ENCODE data around the gene TMEM170B.
"Not testable (repeated sequence)": the region's sequence is repeated elsewhere in the genome, so short reads cannot be mapped to it uniquely, and the experiment has no call there.

The TMEM170B gene

DNA sequence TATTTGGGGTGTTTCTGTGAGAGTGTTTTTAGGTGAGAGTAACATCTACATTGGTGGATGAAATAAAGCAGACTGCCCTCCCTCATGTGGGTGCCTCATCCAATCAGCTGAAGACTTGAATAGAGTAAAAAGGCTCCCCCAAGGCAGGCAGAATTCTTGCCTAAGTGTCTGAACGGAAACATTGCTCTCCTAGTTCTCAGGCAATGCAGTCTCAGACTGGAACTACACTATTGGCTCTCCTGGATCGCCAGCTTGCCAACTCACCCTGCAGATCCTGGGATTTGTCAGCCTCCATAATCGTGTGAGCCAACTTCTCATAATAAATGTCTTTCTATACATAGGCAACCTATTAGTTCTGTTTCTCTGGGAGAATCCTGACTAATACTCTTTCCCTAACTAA, 5.5 kb upstream of the TMEM170B start:
- DNase-seq: no peak

DNA sequence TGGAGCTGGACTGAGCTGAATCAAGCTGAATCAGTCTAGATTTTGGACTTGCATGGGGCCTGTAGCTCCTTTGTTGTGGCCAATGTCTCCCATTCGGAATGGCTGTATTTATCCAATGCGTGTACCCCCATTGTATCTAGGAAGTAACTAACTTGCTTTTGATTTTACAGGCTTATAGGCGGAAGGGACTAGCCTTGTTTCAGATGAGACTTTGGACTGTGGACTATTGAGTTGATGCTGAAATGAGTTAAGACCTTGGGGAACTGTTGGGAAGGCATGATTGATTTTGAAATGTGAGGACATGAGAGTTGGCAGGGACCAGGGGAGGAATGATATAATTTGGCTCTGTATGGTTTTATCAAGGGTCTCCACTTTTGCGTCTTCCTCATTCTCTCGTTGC, 3.0 kb upstream of the TMEM170B start:
- no peak for DNase-seq

DNA sequence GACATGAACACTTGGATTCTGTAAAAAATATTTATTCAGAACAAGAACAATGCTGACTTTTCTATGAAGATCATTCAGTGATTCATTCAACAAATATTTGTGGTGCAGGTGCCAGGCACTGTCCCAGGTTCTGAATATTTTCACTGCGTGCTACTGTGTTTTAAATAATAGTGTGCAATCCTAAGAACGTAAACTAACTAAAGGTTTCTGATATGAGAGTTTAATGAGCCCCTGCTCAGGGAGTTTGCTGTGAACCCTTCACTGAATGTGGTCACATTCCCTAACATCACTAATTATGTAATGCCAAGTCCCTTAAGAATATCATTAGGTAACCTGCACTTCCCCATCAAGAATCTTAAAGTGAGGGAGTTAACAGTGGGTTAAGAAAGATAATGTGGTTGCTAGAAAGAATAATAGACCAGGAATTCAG, 1.7 kb upstream of the TMEM170B start:
- DNase-seq: no peak

DNA sequence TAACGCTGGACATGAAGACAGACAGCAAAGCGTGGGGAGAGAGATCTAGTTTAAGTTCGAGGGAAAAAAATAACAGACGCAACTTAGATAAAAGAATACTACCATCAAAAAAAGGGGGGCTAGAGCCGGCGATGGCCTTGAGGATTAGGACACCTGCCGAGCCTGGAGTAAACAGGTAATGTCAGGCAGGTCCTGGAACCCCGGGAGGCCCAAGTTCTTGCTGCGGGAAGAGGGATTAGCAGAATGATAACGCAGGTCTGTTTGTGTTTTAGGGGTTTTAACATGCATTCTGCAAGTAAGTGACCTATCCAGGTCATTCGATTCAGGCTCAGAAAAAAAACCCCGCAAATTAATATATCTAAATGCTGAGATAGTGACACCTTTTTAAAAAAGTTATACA, 754 bp upstream of the TMEM170B start:
- no peak for DNase-seq

DNA sequence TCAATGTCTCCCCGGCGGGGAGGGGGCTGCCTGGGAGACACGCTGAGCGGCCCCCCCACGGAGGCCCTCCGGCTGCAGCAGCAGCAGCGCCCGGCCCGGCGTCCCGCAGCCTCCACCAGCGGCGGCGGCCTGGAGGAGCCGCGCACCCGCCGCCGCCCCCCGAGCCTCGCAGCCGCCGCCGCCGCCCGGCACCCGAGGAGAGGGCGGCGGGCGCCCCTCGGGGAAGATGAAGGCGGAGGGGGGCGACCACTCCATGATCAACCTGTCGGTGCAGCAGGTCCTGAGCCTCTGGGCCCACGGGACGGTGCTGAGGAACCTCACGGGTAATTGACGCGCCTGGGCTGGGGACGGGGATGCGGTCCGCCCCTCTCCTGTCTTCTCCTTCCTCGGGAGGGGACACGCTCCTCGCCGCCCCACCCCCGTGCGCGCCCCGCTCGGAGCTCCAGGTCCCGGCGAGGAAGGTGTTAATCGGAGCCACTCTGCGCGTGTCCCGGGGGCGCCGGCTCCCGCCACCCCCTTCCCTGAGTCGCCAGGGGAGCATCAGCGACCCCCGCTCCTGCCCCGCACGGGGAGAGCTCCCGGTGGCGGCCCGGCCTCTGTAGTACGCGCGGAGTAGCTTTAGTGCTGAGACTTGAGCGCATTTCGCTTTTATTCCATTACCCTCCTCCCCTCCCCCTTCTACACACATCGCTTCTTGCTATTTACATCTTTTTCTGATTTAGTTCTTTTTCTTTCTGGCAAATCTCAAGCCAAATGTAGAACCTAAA, 686 bp downstream of the TMEM170B start:
- peak; percentile 21 for DNase-seq

DNA sequence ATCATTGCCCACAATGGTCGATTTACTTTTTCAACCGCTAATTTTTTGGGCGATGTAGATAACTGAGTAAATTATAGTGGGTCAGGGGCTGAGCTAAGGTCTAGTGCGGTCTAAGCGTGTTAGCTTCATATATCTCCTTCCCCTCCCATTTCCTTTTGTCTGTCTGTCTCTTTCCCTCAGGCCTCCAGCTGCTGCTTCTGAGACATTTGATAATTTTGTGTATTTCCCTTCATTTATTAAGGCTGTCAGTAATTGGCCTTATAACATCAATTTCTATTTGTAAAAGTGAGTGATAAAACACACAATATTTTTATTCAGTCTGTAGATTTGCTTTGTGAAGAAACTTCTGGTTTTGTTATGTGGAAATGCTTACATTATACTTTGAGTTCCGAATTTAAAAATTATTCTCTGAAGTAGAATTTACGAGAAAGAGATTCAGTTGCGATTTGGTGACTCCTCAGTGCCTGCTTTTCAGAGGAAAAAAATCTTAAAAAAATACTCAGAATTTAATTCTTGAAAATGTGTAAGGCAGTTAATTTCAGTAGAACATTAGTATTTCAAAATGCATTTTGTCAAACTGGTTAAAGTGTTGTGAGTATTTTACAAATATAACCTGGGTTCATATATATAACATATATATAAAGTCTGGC, 1.4 kb downstream of the TMEM170B start:
- no peak for DNase-seq

DNA sequence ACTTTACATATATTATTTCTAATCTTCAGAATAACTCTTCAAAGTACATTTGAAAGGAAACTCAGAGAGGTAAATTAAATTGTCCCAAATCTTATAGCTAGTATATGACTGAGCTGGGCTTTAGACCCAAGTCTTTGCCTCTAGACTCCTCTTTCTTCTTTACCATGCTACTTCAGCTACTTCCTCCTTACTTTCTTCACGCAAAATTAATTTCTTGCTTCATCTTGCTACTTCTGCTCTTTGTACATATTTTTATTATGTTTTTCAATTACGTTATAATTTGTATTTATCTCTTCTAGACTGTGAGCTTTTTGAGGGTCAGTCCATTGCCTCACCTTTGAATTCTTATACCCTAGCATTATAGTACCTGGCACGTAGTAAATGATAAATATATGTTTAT, 5.3 kb downstream of the TMEM170B start:
- DNase-seq: no peak

DNA sequence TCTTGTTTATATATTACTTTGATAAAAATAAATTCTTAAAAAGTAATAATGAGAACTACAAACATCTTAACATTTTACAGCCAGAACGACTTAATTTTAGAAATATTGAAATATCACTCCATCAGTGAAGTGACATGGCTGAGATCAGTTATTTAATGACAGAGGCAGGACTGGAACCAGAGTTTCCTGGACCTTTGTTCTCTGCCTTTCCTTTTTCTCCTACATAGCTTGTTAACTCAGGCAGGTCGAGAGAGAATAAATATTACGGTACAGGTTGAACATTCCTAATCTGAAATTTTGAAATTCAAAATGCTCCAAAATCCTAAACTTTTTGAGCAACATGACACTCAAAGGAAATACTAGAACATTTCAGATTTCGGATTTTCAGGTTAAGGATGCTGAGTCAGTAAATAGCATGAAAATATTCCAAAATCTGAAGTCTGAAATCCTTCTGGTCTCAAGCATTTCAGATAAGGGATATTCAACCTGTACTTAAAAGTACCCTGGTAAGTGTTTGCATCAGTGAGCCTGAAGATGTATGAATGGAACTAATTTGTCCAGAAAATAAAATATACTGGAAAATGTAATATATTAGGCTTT, 6.5 kb downstream of the TMEM170B start:
- DNase-seq: no peak

DNA sequence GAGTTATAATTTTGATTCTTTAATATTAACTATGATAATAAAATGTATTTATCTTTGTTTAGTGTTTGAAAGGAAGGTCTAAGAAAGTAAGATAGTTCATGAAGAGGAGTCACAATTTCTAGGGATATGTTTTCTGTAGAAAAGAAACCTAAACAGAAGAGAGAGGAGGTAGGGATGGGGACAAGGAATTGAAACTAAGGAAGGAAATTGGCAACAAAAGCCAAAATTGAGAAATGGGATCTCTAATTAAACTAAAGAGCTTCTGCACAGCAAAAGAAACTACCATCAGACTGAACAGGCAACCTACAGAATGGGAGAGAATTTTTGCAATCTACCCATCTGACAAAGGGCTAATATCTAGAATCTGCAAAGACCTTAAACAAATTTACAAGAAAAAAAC, 10.3 kb downstream of the TMEM170B start:
- DNase-seq: not testable (repeated sequence)

DNA sequence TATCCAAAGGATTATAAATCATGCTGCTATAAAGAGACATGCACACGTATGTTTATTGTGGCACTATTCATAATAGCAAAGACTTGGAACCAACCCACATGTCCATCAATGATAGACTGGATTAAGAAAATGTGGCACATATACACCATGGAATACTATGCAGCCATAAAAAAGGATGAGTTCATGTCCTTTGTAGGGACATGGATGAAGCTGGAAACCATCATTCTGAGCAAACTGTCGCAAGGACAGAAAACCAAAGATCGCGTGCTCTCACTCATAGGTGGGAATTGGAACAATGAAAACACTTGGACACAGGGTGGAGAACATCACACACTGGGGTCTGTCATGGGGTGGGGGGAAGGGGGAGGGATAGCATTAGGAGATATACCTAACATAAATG, 11.0 kb downstream of the TMEM170B start:
- DNase-seq: not testable (repeated sequence)

DNA sequence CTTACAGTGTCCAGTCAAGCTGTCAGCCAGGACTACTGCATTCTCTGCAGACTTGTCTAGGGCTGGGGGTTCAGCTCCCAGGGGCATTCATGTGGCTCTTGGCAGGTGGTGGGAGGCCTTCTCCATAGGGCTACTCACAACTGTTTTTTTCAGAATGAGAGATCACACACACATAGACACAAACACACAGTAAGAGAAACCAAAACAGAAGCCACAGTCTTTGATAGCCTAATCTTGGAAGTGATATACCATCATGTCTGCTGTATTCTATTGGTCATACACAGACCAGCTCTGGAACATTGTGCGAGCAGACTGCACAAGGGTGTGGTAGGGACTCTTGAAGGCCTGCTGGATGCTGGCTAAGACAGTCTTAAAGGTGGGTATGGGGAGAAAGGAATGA, 13.5 kb downstream of the TMEM170B start:
- DNase-seq: no peak

DNA sequence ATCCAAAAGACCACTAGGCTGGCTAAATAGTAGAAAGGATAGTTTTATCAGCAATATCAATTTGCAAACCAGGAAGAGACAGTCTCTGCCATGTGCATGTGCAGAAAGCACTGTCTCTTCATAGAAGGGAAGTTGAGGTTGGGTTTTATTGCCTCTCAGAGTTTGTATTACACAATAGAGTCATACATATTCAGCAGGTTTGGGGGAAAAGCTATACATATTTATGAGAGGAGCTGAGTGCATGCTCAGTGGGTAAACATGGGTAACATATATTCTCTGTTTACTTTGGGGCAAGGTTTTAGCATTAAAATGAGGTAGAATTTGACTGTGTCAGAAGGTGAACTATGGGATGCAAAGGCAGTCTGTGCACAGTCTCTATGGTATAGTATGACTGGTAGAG, 14.9 kb downstream of the TMEM170B start:
- no peak for DNase-seq

DNA sequence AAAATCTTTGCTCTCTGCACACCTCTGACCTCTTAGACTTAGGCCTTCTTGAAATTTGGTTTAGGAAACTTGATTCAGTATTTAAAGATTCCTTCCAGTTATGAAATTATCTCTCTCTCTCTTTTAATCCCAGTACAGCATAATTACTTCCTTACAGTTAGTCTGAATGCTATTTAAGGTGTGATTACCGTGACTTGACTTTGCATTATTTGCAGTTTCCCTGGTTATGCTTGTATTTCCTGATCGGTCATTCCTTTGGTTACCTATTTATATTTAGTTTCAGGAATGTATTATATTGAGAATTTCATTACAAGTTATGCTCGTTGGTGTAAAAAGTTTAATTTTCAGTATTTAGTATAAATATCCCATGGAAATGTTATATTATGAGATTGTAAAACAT, 16.3 kb downstream of the TMEM170B start:
- DNase-seq: no peak

DNA sequence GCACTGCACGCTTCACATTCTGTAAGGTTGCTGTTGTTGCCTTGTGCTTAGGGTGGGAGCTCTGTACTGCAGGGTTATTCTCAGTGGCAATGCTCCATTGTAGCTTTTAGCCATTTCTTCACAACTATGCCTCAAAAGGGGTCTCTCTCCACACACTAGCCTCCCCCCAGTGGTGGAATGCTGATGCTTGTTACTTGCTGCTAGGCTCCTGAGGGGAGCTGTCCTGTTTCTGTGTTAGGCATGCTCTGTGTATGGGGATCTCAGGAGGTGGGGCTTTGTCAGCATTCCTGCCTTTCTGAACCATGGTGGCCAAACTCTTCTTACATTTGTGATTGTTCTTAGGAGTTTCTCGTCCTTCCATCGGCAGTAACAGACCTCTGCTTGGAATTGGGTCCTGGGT, 18.8 kb downstream of the TMEM170B start:
- DNase-seq: no peak

DNA sequence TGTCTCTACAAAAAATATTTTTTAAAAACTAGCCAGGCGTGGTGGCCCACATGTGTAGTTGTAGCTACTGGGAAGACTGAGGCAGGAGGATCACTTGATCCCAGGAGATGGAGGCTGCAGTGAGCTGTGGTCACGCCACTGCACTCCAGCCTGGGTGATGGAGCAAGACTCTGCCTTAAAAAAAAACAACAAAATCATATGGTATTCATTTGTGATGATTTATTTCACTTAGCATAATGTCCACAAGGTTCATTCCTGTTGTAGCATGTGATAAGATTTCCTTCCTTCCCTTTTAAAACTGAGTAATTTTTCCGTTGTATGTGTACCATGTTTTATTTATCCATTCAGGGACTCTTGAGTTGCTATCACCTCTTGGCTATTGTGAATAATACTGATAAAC, 26.2 kb downstream of the TMEM170B start:
- DNase-seq: no peak

DNA sequence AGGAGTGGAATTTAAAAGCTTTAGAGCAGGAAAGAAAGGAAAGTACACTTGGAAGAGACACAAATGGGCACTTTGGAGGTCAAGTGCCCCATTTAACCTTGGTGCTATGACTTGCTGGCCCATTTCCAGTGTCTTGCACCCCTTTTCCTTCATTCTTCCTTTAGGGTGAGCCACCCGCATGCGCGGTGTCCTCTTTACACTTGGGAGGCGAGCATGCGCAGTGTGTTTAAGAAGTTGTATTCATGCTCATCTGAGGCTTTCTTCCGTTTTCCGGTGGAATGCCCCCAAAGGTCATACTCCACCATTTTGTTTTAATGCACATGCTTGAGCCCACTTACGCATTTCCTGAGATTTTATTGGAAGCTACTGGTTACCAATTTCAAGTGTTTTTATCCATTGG, 29.1 kb downstream of the TMEM170B start:
- DNase-seq: no peak

DNA sequence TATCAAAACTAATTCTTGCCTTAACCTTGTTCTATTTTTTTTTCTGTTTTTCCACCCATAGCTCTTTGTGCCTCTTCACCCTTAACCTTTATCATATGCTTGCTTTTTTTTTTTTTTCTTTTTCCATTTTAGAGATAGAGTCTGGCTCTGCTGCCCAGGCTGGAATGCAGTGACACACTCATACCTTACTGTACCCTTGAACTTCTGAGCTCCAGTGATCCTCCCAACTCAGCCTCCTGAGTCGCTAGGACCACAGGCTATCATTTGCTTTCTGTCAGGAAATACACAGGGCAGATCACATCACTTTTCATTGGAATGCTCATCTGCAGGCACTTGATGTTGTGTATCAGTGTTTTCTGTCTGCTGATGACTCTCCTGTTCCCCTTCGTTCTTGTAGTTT, 33.5 kb downstream of the TMEM170B start:
- DNase-seq: no peak

DNA sequence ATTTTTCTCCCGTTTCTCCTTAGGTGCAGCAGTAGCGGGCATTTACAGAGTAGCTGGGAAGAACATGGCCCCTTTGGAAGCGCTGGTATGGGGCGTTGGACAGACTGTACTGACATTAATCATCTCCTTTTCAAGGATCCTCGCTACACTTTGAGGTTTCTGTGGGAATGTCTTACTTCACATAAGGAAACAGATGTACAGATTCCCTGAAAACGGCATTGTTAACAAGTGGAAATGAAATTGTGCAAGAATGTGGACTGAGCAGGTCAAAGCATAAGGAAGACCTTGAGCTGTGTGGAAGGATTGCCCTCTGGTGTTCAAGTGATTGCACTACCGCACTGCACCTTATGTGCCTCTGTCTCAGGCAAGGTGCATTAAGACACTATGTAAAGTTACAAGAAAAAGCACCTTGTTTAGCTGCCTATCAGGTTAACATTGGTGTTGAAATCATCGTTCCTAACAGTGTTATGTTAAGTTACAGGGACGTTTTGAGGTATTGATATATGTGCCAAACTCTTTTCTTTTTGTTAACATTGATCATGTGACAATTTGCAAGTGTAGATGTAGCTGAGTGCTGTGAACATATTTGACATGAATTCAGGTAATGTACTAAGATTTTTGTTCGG, 38.0 kb downstream of the TMEM170B start:
- peak; percentile 69 for DNase-seq

DNA sequence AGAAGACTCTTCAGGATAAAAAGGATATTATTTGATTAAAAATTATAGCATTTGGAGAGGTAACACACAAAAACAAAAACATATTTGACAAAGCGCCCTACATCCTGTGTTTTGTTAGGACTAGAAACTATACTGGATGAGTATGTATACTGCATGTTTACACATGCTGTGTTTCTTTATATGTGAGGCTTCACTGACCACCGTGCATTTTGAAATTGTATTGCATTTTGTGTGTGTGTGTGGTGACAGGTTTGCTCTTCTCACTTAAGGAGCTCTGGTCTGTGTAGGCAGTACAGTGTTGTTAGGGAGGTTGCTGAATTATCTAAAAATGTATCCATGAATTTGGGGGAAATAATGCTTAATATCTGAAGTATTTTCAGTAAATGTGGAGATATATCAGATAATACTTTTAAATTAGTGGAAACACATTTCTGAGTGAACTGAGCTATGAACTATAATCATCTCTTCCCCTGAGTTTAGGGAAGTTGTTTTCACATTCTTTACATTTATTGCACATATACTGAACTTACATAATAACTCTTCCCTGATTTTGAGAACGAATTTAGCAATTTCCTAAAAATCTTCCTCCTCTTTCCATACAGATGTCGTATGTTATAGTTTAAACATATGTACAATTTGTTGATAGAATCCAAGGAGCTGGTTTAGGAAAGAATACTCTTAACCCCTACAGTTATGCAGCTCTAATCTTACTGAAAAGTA, 43.3 kb downstream of the TMEM170B start:
- DNase-seq: no peak

DNA sequence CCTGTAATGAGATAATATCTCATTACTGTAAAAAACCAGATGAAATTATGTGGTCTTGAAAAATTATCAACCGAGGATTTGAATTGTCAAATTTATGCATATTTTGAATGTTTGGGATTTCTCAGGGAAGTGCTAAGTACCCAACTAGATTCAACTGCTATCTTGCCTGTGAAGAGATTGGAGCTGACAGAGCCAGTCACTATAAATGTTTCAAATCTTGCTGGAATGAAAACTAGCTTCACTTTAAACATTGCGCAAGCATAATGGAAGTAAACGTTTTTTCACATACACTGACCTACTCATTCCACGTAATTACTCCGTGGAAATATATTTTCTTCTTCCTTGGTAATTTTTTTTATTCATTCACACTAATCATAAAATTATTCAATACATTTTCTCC, 46.7 kb downstream of the TMEM170B start:
- DNase-seq: no peak

DNA sequence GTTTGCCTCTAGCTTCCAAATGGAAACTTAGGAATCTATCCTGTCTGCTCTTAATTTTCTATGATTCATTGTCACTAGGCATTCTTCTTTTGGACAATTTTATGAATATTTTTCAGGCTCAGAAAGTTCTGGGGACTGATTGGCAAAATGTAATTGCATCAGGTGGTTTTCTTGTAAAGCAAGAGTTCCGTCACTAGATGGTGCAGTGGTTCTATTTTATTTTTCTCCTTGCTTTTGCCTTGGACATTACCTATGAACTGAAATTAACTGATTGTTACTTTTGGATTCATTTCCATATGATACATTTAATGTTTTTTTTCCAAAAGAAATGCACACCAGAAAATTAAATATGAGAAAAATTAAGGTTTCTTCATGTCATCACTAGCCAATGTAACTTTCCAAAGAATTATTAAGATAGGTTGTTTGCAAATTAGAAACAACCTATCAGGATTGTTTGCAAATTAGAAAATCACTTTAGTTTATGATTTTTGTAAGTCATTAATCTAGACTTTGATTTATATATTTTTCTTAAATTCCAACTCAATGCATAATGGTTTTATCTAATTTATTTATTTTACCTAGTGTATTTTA, 48.0 kb downstream of the TMEM170B start:
- peak; percentile 35 for DNase-seq

DNA sequence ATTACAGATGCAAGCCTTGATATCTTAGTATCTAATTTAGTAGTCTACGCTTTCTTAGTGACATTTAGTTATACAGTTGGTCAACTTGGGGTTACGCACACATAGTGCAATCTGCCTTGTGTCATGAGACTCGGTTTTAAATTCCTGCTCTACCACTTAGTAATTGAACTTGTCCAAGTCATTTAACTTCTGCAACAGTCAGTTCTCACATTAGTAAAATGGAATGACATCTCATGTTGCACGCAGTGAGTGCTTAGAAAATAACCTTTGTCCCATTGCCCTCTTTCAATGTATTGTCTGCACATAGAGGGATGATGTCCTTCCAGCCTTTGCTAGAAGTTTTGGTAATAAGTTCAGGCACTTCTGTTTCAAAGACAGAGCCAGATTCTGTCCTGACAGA, 48.6 kb downstream of the TMEM170B start:
- DNase-seq: no peak

DNA sequence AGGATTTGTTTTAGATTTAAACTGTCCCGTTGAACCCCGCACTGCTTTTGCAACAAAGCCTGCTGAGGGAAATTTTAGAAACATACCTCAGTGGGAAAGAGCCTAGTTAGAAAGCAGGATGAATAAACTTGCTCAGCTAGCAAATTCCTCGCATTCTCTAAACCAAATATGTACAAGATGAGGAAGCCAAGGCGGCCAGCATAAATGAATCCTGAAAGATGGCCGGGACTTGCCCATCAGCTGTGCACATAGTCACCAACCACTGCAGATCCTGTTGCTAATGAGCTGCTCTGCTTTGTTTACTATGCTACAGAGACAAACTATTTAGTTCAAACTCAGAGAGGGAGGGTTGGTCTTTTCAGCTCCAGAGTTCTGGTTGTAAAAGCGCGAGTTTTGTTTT, 49.0 kb downstream of the TMEM170B start:
- DNase-seq: no peak

Measured in activated CD4-positive, alpha-beta T cell treated with anti-CD3 and anti-CD28 coated beads, Interleukin-2, Interleukin-6, amounts not matched to agents 100 ng/mL and 50 ng/mL, durations not matched to agents 16 hours and 8 hours (primary cell).